WERI-Rb-1 (cell line): Measurements from ENCODE around the gene MARCHF6.

ENCODE experiments used
- DNase-seq: peaks from one replicate; pipeline ENCODE4 v3.0.0-alpha.2; 2020
- H3K27ac ChIP-seq: fragments of 250-450 bp; sonication (Bioruptor Pico); 2 replicates; pipeline ENCODE4 v1.5.1; 2020; ENCODE audit warnings: mild to moderate bottlenecking, moderate library complexity
- H3K27me3 ChIP-seq: fragments of 250-450 bp; sonication (Bioruptor Pico); 2 replicates; pipeline ENCODE4 v1.5.1; 2021; ENCODE audit warnings: mild to moderate bottlenecking, low read depth, moderate library complexity; ENCODE audit not compliant: insufficient read depth, severe bottlenecking
- H3K36me3 ChIP-seq: fragments of 250-450 bp; sonication (Bioruptor Pico); 2 replicates; pipeline ENCODE4 v1.5.1; 2020; ENCODE audit warnings: mild to moderate bottlenecking, moderate library complexity
- H3K4me3 ChIP-seq: 2 replicates; pipeline ENCODE4 v1.5.1; 2011; ENCODE audit warnings: low read depth, mild to moderate bottlenecking, control low read depth, low read length
- H3K9me3 ChIP-seq: fragments of 250-450 bp; sonication (Bioruptor Pico); 2 replicates; pipeline ENCODE4 v1.5.1; 2021; ENCODE audit warnings: mild to moderate bottlenecking, moderate library complexity; ENCODE audit not compliant: severe bottlenecking
- CTCF ChIP-seq: IDR thresholded peaks from 2 replicates; pipeline ENCODE4 v1.5.1; 2011; ENCODE audit warnings: low read depth, mild to moderate bottlenecking, control low read depth, inconsistent platforms, low read length

MARCHF6 gene

DNA sequence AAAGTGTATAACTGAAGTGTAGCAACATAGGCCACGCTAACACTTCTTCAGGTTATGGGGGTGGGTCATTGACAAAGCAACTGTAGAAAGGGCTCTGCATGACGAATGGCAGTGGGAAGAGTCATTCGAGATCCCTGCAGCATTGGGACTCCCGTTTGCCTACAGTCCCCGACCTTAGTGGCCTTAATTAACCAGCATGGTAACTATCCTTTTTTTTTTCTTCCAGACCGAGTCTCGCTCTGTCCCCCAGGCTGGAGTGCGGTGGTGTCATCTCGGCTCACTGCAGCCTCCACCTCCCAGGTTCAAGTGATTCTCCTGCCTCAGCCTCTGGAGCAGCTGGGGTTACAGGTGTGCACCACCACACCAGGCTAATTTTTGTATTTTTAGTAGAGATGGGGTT, 31.6 kb upstream of the MARCHF6 start:
- Histone ChIP-seq H3K36me3 (no peaks in the 10 kb centered on the region), H3K9me3 (no peaks in the 10 kb centered on the region), H3K4me3 (no peak overlapping the region), H3K27ac (no peak overlapping the region), H3K27me3 (no peaks in the 10 kb centered on the region)
- no peak for DNase-seq
- TF ChIP-seq CTCF = no peak

GRCh38 chr5:10323588-10324488, 29.7 kb upstream of the MARCHF6 start:
- H3K27me3 ChIP-seq = no peaks in the 10 kb centered on the region
- no peak overlapping the region for H3K4me3 ChIP-seq
- no peaks in the 10 kb centered on the region for H3K36me3 ChIP-seq
- H3K27ac ChIP-seq = no peak overlapping the region
- no peaks in the 10 kb centered on the region for H3K9me3 ChIP-seq
- no peak for DNase-seq
- TF ChIP-seq CTCF = no peak

DNA sequence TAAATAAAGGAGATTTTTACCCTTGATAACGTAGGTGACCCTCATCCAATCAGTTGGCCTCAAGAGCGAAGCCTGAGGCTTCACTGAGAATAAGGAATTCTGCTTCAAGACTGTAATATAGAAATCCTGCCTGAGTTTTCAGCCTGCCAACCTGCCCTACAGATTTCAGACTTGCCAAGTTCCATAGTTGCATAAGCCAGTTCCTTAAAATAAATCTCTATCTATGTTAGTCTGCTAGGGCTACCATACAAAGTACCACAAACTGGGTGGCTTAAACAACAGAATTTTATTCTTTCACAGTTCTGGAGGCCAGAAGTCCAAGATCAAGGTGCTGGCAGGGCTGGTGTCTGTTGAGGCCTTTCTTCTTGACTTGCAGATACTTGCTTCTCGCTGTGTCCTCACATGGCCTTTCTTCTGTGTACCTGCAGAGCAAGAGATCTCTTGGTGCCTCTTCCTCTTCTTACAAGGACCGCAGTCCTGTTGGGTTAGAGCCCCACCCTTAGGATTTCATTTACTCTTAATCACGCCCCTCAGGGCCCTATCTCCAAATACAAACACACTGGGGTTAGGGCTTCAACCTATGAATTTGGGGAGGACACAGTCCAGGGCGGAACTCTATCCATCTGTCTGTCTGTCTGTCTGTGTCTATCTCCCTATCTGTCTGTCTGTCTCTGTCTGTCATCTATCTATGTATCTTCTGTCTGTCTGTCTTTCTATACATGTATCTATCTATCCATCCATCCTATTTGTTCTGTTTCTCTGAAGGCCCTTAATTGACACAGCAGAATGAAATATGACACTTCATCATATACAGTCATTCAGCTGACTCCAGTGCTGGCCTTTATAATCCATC, 28.8 kb upstream of the MARCHF6 start:
- no peak for TF ChIP-seq CTCF
- Histone ChIP-seq H3K4me3 (no peak overlapping the region), H3K36me3 (no peaks in the 10 kb centered on the region), H3K27me3 (no peaks in the 10 kb centered on the region), H3K9me3 (no peaks in the 10 kb centered on the region), H3K27ac (no peak overlapping the region)
- peak; percentile 2 for DNase-seq

GRCh38 chr5:10328323-10328722, 25.2 kb upstream of the MARCHF6 start:
- DNase-seq = no peak
- no peaks in the 10 kb centered on the region for H3K36me3 ChIP-seq
- peaks cover 5% of the 10 kb centered on the region for H3K9me3 ChIP-seq
- no peaks in the 10 kb centered on the region for H3K27me3 ChIP-seq
- H3K4me3 ChIP-seq = no peak overlapping the region
- no peak overlapping the region for H3K27ac ChIP-seq
- TF ChIP-seq CTCF = no peak

GRCh38 chr5:10329446-10329819, 24.1 kb upstream of the MARCHF6 start:
- H3K27ac ChIP-seq = no peak overlapping the region
- no peaks in the 10 kb centered on the region for H3K36me3 ChIP-seq
- TF ChIP-seq CTCF = no peak

More at GRCh38 chr5:10329446-10329819, 24.1 kb upstream of the MARCHF6 start:
- no peak overlapping the region for H3K4me3 ChIP-seq
- H3K27me3 ChIP-seq = no peaks in the 10 kb centered on the region
- DNase-seq = no peak
- peaks cover 8% of the 10 kb centered on the region for H3K9me3 ChIP-seq
